NCI-H1417 (cell line): ENCODE measurements around the gene NFILZ.
"Not testable (repeated sequence)": the region's sequence is repeated elsewhere in the genome, so short reads cannot be mapped to it uniquely, and the experiment has no call there.

Experiments
- DNase-seq, 3 experiments: peaks; one replicate each; lab custom pipeline; 2025; lab: John Stamatoyannopoulos, UW

The NFILZ gene

DNA sequence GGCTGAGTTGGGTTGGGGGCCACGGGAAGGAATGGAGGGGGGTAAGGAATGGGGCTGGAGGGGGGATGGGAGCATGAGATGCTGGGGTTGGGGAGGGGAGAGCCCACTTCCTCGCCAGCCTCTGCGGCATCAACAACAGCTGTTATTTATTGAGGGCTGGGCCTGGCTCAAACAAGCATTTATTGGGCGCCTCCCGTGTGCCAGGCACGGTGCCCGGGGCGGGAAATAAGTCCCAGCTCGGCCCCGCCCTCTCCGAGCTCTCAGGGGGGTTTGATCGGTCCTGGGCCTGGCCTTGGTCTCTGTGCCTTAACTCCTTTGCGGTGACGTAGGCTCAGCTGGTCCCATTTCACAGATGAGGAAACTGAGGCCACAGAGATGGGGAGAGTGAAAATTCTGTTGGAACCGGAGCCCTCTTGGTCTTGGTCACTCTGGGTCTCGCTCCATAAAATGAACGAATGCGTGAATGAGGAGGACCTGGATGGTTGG is 19.0 kb upstream of the NFILZ start:
- no peak for DNase-seq

DNA sequence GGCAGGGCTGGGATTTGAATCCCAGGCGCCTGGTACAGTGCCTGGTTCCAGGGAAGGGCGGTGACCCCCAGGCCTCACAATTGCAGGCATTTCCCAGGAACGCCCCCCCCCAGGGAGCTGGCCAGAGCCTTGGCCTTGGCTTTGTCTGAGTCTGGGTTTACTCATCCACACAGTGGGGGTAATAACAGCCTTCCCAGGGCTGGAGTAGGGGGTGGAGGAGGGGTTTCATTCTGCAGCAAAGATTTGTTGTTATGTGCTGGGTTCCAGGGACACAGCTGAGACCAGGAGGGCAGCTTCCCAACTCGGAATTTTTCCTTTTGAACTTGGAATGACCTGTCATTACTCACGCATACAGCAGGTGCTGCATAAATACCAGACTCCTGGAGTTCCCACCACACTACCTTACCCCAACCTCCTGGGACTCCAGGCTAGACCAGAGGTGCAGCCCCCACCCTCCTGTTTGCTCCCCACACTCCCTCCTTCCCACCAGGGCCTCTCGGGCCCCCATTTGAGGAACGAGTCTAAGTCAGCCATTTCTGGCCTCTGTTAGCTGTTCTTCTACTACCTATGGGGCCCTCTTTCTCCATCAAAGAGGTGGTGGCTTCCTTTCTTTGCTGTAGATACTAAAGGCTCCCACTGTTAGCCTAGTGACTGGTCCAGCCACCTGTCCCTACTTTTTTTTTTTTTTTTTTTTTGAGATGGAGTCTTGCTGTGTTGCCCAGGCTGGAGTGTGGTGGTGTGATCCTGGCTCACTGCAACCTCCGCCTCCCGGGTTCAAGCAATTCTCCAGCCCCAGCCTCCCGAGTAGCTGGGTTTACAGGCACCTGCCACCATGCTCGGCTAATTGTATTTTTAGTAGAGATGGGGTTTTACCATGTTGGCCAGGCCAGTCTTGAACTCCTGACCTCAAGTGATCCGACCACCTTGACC is 18.3 kb upstream of the NFILZ start:
- no peak for DNase-seq

DNA sequence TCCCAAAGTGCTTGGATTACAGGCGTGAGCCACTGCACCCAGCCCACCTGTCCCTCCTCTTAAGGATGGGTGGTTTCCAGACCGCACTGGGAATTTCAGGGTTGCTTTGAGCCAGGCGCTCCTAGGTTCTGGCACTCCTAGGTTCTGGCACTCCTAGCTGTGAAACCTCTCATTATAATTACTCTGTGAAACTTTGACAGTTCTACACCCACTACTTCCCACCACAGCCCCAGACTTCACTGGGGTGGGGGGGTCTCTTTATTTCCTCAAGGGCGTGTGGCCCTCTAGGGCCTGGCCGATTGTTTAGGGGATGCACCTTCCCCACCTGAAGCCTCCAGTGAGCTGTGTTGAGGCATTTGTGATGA is 17.6 kb upstream of the NFILZ start:
- no peak for DNase-seq

DNA sequence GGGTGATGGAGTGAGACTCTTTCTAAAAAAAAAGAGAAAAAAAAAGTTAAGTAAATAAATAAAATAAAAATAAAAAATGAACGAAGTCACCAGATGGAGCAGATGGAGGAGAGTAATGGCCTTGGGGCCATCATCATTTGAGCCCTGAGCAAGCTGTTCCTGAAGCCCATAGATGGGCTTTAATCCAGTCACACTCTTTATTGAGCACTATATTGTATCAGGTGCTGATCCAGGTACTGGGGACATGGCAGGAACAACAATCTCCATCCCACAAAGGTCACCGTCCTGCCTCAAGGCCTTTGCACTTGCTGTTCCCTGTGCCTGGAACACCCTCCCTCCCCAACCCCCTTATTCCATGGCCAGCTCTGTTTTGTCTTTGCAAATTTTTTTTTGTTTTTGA is 16.0 kb upstream of the NFILZ start:
- no peak for DNase-seq

DNA sequence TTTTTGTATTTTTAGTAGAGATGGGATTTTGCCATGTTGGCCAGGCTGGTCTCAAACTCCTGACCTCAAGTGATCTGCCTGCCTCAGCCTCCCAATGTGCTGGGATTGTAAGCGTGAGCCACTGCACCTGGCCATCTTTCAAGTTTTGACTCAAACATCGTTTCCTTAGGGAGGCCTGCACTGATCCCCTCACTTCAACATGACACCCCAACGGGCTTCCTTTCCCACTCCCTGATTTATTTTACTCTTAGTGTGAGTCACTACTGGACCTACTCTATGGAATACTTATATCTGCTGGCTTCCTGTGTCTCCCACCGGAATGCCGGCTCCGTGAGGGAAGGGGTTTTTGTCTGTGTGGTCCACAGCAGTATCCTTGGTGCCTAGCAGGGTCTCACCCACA is 15.4 kb upstream of the NFILZ start:
- DNase-seq, result no peak

DNA sequence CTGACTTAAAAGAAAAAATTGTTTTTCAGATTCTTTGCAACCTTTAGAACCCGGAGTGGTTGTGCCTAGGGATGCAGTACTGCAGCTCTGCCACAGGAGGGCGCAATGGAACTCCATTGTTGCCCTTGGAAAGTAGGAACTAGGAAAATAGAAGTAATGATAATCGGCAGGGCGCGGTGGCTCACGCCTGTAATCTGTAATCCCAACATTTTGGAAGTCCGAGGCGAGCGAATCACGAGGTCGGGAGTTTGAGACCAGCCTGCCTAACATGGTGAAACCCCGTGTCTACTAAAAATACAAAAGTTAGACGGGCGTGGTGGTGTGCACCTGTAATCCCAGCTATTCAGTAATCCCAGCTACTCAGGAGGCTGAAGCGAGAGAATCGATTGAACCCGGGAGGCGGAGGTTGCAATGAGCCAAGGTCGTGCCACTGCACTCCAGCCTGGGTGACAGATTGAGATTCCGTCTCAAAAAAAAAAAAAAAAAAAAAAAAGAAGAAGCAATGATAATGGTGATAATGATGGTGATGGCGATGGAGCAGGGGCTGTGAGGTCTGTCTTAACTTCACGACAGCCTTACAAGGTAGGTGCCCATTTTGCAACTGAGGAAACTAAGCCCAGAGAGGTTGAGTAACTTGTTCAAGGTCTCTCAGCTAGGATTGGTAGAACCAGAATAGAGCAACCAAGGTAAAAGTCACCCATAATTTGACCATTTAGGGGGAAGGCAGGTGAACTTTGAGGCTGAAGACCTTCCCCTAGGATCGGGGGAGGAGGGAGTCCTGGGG is 14.4 kb upstream of the NFILZ start:
- DNase-seq, result peak in 1 of 3 experiments; percentile 1

DNA sequence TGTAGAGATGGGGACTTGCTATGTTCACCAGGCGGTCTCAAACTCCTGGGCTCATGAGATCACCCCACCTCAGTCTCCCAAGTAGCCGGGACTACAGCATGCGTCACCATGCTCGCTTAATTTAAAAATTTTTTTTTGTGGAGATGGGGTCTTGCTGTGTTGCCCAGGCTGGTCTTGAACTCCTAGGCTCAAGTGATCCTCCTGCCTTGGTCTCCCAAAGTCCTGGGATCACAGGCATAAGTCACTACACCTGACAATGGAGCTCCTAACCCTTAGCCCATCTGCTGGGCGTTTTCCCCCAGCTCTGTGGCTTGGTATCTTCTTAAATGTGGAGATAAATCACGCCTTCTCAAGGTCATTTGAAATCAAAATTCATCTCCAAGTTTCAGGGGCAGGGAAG is 13.6 kb upstream of the NFILZ start:
- DNase-seq, result no peak

DNA sequence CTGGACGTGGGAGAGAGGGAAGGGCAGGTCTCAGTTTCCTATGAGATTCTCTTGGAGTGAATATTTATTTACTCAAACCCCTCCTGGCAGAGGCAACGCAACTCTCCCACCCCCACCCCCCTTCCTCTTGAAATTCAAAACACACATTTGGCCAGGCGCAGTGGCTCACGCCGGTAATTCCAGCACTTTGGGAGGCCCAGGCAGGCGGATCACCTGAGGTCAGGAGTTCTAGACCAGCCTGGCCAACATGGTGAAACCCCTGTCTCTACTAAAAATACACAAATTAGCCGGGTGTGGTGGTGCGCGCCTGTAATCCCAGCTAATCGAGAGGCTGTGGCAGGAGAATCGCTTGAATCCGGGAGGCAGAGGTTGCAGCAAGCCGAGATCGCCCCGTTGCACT is 13.1 kb upstream of the NFILZ start:
- not testable (repeated sequence) for DNase-seq

DNA sequence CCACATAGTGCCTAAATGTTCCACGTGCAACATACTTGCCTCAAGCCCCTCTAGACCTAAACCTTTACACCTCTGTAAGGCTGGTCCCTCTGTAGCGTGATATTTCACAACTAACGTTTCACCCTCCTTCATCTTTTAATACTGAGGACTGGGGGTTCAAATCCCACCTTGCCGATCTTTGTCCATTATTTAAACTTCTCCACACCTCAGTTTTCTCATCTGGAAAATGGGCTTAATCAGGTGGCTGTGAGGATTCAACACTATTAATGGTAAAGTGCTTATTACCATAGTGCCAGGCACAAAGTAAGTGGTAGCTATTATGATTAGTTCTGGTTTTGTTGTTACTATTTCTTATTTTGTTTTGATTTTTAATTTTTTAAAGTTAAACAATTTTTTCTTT is 12.4 kb upstream of the NFILZ start:
- DNase-seq, result no peak

DNA sequence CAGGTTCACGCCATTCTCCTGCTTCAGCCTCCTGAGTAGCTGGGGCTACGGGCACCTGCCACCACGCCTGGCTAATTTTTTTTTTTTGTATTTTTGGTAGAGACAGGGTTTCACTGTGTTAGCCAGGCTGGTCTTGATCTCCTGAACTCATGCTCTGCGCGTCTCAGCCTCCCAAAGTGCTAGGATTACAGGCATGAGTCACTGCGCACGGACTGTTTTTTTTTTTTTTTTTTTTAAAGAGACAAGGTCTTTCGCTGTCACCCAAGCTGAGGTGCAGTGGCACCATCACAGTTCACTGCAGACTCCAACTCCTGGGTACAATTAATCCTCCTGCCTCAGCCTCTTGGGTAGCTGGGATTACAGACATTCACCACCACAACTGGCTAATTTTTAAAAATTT is 11.7 kb upstream of the NFILZ start:
- DNase-seq, result no peak

DNA sequence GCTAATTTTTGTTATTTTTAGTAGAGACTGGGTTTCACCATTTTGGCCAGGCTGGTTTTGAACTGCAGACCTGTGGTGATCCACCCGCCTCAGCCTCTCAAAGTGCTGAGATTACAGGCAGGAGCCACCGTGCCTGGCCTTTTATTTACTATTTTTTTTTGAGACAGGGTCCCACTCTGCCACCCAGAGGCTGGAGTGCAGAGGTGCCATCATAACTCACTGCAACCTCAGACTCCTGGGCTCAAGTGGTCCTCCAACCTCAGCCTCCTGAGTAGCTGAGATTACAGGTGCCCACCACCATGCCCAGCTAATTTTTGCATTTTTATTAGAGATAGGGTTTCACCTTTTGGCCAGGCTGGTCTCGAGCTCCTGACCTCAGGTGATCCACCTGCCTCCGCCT is 7.5 kb upstream of the NFILZ start:
- DNase-seq, result peak in 1 of 3 experiments; percentile 18

DNA sequence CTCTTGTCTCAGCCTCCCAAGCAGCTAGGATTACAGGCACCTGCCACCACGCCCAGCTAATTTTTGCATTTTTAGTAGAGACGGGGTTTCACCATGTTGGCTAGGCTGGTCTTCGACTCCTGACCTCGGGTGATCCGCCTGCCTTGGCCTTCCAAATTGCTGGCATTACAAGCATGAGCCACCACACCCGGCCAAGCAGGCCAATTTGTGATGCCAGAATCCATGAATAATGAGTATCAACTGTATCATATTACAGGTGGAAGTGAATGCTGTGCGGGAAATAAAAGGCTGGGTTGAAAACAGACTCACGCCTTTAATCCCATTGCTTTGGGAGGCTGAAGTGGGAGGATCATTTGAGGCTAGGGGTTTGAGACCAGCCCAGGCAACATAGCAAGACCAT is 3.6 kb upstream of the NFILZ start:
- DNase-seq, result no peak

DNA sequence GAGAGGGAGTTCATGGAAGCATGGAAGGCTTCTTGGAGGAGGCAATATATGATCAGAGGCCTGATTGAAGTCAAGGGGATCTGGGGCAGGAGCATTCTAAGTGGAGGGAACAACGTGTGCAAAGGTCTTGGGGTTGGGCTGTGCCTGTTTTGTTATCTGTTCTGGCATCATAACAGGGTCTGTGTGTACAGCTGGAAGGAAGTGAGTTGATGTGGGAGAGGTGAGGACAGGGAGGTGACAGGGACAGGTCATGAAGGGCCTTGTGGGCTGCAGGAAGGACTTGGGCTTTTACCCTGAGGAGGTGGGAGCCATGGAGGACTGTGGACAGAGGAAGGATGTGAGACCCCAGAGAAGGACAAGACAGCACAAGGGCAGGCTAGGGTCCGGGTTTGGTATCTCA is 1.2 kb upstream of the NFILZ start:
- no peak for DNase-seq

DNA sequence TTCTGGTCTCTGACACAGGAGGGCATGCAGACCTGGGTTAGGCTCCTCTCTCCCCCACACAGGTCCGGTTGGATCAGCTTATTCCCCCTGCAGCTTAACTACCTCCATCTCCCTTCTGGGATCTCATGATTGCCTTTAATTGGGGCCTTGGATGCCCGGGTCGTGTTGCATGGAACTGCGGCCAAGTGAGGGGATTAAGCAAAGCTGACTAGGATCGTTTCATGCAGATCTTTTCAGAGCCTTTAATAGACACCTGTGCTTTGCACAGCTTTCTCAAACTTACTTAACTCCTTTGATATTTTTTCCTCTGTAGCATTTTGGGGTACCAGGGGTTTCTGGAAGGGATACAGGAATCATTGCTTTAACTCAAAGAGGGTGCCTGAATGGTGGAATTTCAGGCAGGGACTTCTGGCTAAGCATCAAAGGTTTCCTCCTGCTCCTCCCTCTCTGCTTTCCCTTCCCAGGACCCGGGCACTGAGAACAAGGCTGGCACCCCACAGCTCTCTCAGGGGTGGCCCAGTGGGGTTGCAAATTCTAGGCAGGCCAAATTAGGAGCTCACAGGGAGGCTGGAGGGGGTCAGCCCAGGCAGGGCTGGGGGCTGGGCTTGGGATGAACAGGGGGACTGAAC is 477 bp downstream of the NFILZ start:
- no peak for DNase-seq

DNA sequence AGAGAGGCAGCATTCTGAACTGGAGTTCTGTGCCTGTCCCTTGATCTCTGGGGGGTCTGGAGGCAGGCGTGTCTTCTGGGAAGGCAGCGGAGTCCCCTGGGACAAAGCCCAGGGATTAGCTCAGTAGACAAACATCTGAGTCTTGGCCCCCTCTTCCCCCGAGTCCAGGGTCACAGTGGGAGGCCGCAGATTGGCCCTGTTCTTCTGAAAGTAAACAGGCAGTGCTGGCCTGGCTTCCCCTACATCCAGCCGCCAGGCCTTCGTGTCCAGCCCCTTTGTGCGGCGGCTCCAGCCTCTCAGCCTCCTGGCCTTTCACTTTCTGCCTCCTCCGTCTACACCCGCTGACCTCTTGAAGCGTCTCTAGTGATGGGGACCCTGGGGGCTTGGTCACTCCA is 989 bp downstream of the NFILZ start:
- DNase-seq, result no peak

DNA sequence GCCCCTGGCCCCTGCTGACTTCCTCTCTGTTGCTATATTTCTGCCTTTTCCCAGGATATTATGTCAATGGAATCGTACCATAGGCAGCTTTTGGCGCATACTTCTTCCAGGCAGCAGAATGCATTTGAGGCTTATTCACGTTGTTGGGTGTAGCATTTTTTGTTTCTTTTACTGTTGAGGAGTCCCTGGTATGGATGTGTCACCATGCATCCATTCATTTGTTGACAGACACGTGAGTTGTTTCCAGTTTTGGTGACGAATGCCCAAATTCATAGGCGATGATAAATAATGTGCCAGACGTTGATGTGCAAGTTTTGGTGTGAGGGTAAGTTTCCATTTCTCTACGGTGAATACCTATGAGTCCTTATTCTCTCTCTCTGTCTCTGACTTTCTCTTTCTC is 5.0 kb downstream of the NFILZ start:
- DNase-seq, result no peak

DNA sequence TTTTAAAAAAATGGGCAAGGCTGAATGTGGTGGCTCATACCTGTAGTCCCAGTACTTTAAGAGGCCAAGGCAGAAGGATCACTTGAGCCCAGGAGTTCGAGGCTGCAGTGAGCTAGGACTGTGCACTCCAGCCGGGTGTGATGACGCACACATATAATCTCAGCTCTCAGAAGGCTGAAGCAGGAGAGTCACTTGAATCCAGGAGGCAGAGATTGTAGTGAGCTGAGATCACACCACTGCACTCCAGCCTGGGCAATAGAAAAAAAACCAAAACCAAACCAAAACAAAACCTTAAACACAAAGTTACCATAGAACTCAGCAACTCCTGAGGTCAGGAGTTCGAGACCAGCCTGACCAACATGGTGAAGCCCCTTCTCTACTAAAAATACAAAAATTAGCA is 6.6 kb downstream of the NFILZ start:
- not testable (repeated sequence) for DNase-seq

DNA sequence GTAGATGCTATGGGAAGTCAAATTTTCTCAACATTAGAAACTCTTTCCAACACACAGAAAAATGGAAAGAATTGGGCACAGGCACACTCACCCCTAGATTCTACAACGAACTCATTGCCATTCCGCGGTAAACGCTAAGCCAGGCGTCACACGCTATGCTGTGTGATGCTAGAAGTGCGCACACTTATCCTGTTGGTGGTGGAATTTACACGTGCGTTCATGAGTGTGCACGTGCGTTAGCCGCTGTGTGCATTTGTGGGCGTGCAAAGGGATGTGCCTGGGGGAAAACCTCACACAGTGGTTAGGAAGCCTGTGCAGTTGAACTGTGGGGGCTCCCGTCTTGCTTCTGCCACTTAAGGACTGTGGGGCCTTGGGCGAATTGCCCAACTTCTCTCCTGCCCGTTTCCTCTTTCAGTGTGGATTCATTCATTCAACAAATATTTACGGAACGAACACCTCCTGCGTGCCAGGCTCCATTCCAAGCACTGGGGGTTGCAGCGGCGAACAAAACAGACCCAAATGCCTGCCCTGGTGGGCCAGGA is 7.7 kb downstream of the NFILZ start:
- no peak for DNase-seq

DNA sequence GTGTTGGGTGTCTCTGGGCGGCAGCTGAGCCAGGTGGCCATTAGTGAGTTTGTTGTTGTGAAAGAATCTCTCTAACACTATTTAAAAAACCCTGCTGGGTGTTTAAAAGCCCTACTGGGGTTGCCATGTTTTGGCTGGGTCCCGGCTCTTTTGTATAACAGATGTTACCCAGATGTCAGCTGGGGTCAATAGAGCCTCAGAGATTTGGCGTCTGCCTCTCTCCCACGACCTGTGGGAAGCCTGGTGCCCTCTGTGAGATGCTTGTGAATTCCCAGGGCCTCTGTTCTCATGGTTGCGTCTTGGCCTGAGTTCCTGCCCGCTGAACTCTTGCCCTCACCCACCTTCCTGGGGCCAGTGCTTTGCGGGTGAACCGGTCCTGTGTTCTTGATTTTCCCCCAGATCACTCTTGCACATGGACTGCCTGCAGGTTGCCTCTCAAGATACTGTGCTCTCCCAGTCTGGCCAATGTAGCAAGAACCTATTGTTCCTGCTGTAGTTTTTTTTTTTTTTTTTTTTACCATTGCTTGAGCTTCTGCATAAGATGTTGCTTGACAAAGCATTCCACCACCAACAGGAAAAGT is 9.5 kb downstream of the NFILZ start:
- DNase-seq, result no peak

DNA sequence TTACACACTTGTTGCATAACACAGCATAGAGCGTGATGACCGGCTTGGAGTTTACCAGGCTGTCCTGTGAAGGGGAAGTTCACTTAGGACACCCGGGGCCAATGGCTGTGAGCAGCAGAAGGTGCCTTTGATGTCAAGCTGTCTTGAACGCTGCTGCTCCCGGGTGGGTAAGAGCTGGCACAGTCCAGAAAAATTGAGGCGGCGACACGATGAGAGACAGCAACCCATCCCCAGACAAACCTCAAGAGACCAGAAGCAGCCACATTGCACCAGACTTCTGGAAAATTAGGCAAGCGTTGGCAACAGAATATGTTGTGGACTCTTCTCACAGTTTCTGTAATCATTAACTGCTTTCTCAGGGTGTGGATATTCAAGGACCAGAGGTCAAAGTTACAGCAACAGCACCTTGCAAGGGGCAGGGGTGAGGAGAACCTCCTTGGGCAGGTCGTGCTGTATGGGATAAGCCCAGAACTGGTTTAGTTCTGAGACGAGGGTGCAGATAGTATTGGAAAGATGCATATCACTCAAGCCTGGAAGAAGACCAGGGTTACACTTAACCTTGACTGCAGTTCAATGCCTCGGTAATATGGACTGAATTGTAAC is 10.1 kb downstream of the NFILZ start:
- no peak for DNase-seq

DNA sequence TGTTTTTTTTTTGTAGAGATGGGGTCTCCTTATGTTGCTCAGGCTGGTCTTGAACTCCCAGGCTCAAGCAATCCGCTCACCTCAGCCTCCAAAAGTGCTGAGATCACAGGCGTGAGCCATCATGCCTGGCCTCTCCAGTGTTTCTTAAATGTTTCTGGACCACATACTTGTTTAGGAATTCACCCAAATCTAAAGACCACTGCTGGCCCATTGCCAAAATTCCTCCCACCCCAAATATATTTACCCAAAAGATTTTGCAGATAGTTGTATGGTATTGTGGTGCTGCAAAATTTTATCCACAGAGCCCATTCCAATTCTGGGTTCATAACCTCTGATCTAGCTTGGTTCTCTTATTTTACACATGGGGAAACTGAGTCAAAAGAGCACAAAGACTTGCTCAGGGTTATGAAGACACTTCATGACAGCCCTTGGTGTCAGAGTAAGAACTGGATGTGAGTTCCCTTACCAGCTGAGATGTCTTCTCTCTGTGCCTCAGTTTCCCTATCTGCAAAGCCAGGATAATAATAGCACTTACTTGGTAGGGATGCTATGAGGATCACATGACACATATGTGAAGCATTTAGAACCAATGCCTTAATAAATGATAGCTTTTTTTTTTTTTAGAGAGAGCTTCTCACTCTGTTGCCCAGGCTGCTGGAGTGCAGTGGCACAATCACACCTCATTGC is 10.9 kb downstream of the NFILZ start:
- no peak for DNase-seq
